ENCODE results near the gene SGK2. TPM values are rescaled to one million over a fixed set of nuclear protein-coding genes. Genes with fewer than 3 reads are reported as not detected.

Gene SGK2
- total RNA-seq, 2 donors from 2014 or later, result 1.6 to 5.3 TPM

GRCh38 chr20:43542674-43543073 is 16.2 kb upstream of the SGK2 start:
- H3K36me3 Mint-ChIP-seq (ENCODE audit: low read depth), result peaks cover 49% of the 10 kb centered on the region
- H3K9me3 Mint-ChIP-seq, result peaks cover 14% of the 10 kb centered on the region
- peaks cover 4% of the 10 kb centered on the region for H3K9me3 ChIP-seq (ENCODE audit: control insufficient read depth, low read length)
- no peaks in the 10 kb centered on the region for H3K27me3 Mint-ChIP-seq (ENCODE audit: insufficient read depth)
- no peak overlapping the region for H3K27ac Mint-ChIP-seq
- no peaks in the 10 kb centered on the region for H3K27me3 ChIP-seq (ENCODE audit: control insufficient read depth, insufficient read depth, low read length, poor library complexity, severe bottlenecking)
- no peak overlapping the region for H3K4me3 ChIP-seq (ENCODE audit: low read length)
- no peak overlapping the region for H3K4me3 Mint-ChIP-seq
- no peak for DNase-seq
- no peaks in the 10 kb centered on the region for H3K4me1 ChIP-seq (ENCODE audit: control insufficient read depth, insufficient read depth, low read length)
- H3K9ac ChIP-seq (ENCODE audit: extremely low read depth, low read length, poor library complexity, severe bottlenecking), result no peak overlapping the region
- no peak overlapping the region for H3K27ac ChIP-seq (ENCODE audit: low read depth, low read length)
- WGBS, 2 experiments (ENCODE audit: insufficient coverage in 1 of 2, insufficient read length in 1 of 2), result 61 to 70% methylated on average over 3 to 4 of the region's 4 CpGs
- no peak for TF ChIP-seq CTCF (conservative IDR thresholded peaks at IDR 0.05)
- H3K36me3 ChIP-seq (ENCODE audit: control insufficient read depth, insufficient read depth, low read length), result peaks cover 23% of the 10 kb centered on the region
- no peaks in the 10 kb centered on the region for H3K4me1 Mint-ChIP-seq

- Mint-ChIP-seq H3K27ac (no peak overlapping the region), H3K4me1 (no peaks in the 10 kb centered on the region), H3K36me3 (ENCODE audit: low read depth) (peaks cover 53% of the 10 kb centered on the region), H3K27me3 (ENCODE audit: insufficient read depth) (no peaks in the 10 kb centered on the region), H3K9me3 (peaks cover 16% of the 10 kb centered on the region), H3K4me3 (no peak overlapping the region)
- peaks cover 4% of the 10 kb centered on the region for H3K9me3 ChIP-seq (ENCODE audit: control insufficient read depth, low read length)
- 96 to 100% methylated on average over 5 of the region's 5 CpGs for whole genome bisulfite sequencing, 2 experiments (ENCODE audit: insufficient coverage in 1 of 2, insufficient read length in 1 of 2)
- H3K4me1 ChIP-seq (ENCODE audit: control insufficient read depth, insufficient read depth, low read length), result no peaks in the 10 kb centered on the region
- no peak for DNase-seq
- no peak overlapping the region for H3K27ac ChIP-seq (ENCODE audit: low read depth, low read length)
- H3K4me3 ChIP-seq (ENCODE audit: low read length), result no peak overlapping the region
- H3K36me3 ChIP-seq (ENCODE audit: control insufficient read depth, insufficient read depth, low read length), result peaks cover 23% of the 10 kb centered on the region
- no peak overlapping the region for H3K9ac ChIP-seq (ENCODE audit: extremely low read depth, low read length, poor library complexity, severe bottlenecking)
- TF ChIP-seq CTCF (conservative IDR thresholded peaks at IDR 0.05), result no peak
- H3K27me3 ChIP-seq (ENCODE audit: control insufficient read depth, insufficient read depth, low read length, poor library complexity, severe bottlenecking), result no peaks in the 10 kb centered on the region
Measured at GRCh38 chr20:43543138-43543537, 15.7 kb upstream of the SGK2 start.

GRCh38 chr20:43544501-43544900 is 14.3 kb upstream of the SGK2 start:
- Histone ChIP-seq H3K36me3 (ENCODE audit: control insufficient read depth, insufficient read depth, low read length) (peaks cover 17% of the 10 kb centered on the region), H3K4me1 (ENCODE audit: control insufficient read depth, insufficient read depth, low read length) (no peaks in the 10 kb centered on the region), H3K4me3 (ENCODE audit: low read length) (no peak overlapping the region), H3K9ac (ENCODE audit: extremely low read depth, low read length, poor library complexity, severe bottlenecking) (no peak overlapping the region), H3K27ac (ENCODE audit: low read depth, low read length) (no peak overlapping the region), H3K27me3 (ENCODE audit: control insufficient read depth, insufficient read depth, low read length, poor library complexity, severe bottlenecking) (no peaks in the 10 kb centered on the region), H3K9me3 (ENCODE audit: control insufficient read depth, low read length) (peaks cover 4% of the 10 kb centered on the region)
- Mint-ChIP-seq H3K4me3 (no peak overlapping the region), H3K36me3 (ENCODE audit: low read depth) (peaks cover 54% of the 10 kb centered on the region), H3K9me3 (peaks cover 17% of the 10 kb centered on the region), H3K4me1 (no peaks in the 10 kb centered on the region), H3K27me3 (ENCODE audit: insufficient read depth) (no peaks in the 10 kb centered on the region), H3K27ac (no peak overlapping the region)
- TF ChIP-seq CTCF (conservative IDR thresholded peaks at IDR 0.05), result no peak
- WGBS, 2 experiments (ENCODE audit: insufficient coverage in 1 of 2, insufficient read length in 1 of 2), result 95% methylated on average over 5 to 9 of the region's 9 CpGs
- no peak for DNase-seq

Data from endodermal cell (in vitro differentiated cells).